ENCODE results near the gene MRPL58. TPM values are rescaled to one million over a fixed set of nuclear protein-coding genes. Genes with fewer than 3 reads are reported as not detected.

Gene MRPL58
- total RNA-seq, 2 experiments from 2014 or later, result 5.4 to 7.1 TPM

DNA sequence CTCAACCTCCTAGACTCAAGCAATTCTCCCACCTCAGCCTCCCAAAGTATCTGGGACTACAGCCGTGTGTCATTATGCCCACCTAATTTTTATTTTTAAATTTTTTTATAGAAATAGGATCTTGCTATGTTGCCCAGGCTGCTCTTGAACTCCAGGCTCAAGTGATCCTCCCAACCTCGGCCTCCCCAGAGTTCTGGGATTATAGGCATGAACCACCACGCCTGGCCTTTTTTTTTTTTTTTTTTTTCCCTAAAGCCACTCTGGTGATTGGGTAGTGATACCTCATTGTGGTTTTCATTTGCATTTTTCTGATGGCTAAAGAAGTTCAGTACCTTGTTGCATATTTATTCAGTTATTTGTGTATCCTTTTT lies 26.3 kb upstream of the MRPL58 start:
- ATAC-seq (ENCODE audit: poor library complexity) (no peak), DNase-seq (no peak)
- TF ChIP-seq, protein P1, sequence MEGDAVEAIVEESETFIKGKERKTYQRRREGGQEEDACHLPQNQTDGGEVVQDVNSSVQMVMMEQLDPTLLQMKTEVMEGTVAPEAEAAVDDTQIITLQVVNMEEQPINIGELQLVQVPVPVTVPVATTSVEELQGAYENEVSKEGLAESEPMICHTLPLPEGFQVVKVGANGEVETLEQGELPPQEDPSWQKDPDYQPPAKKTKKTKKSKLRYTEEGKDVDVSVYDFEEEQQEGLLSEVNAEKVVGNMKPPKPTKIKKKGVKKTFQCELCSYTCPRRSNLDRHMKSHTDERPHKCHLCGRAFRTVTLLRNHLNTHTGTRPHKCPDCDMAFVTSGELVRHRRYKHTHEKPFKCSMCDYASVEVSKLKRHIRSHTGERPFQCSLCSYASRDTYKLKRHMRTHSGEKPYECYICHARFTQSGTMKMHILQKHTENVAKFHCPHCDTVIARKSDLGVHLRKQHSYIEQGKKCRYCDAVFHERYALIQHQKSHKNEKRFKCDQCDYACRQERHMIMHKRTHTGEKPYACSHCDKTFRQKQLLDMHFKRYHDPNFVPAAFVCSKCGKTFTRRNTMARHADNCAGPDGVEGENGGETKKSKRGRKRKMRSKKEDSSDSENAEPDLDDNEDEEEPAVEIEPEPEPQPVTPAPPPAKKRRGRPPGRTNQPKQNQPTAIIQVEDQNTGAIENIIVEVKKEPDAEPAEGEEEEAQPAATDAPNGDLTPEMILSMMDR (IDR thresholded peaks at IDR 0.05), result no peak
- peaks cover 32% of the 10 kb centered on the region for H3K4me1 ChIP-seq (ENCODE audit: insufficient read depth, low read length)
- H3K4me1 Mint-ChIP-seq (ENCODE audit: low read depth), result peaks cover 25% of the 10 kb centered on the region
- H3K9me3 Mint-ChIP-seq, result no peaks in the 10 kb centered on the region
- POLR2A ChIA-PET, result interaction anchor here (1.3 kb wide), 1 partner anchor 26 kb away, joined by 7 read pairs; the partner anchor contains the start of gene MRPL58
- no peaks in the 10 kb centered on the region for H3K36me3 ChIP-seq (ENCODE audit: insufficient read depth, low read length)
- H3K27ac ChIP-seq (ENCODE audit: low read depth in 1 of 2, low read length in 2 of 2), result no peak overlapping the region
- peak overlapping the region; percentile 85 for H3K4me3 Mint-ChIP-seq
- intact Hi-C loops (cut with DNase I, micrococcal nuclease), result loop anchor here in 1 of 2 experiments (10.0 kb wide), 1 partner anchor 419 kb away; the partner anchor contains the start of gene GRB2
- peaks cover 7 to 9% of the 10 kb centered on the region in 2 experiments for H3K27me3 ChIP-seq (ENCODE audit: control insufficient read depth in 1 of 2, insufficient read depth in 2 of 2, low read length in 2 of 2)
- H3K4me3 ChIP-seq (ENCODE audit: low read length), result no peak overlapping the region
- no peak overlapping the region for H3K27ac Mint-ChIP-seq
- H3K27me3 Mint-ChIP-seq, result peaks cover 4% of the 10 kb centered on the region
- CTCF ChIA-PET, result interaction anchor here (0.7 kb wide), 1 partner anchor 1108 kb away, joined by 3 read pairs; no protein-coding TSS in a partner anchor
- no peaks in the 10 kb centered on the region for H3K36me3 Mint-ChIP-seq (ENCODE audit: low read depth)
- H3K9me3 ChIP-seq (ENCODE audit: control insufficient read depth in 1 of 2, insufficient read depth in 1 of 2, low read length in 2 of 2), result no peaks in the 10 kb centered on the region

DNA sequence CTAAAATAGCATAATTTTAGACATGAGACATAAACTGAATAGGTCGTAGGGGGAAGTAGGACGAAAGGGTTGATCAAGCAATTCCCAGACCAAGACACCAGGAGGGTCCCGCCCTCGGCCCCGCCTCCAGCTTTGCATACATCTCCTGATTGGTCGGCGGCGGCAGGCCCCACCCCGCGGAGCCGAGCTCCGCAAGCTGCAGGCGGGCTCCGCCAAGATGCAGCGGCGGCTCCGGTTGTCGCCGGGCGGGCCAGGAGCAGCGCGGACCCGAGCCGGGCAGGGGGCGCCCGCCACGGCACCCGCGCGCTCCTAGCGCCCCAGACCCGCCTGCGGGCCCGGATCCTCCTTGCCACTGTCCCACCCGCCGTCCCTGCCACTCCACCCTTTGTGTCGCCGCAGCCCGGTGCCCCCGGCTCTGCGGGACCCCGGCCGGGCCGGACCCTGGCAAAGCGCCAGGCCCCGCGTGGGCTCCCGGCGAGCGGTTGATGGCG lies 25.0 kb upstream of the MRPL58 start, which contains the start of gene CDR2L:
CDR2L (plus strand) TSS at position 215 of the 491 bp plus-strand sequence. CDS start 412 bp downstream, outside the sequence.
- Histone ChIP-seq H3K27ac (ENCODE audit: low read depth in 1 of 2, low read length in 2 of 2) (no peak within 1 kb of the TSS), H3K27me3 (ENCODE audit: control insufficient read depth in 1 of 2, insufficient read depth in 2 of 2, low read length in 2 of 2) (peaks cover 7 to 9% of the 10 kb centered on the region in 2 experiments), H3K9me3 (ENCODE audit: control insufficient read depth in 1 of 2, insufficient read depth in 1 of 2, low read length in 2 of 2) (no peaks in the 10 kb centered on the region), H3K36me3 (ENCODE audit: insufficient read depth, low read length) (no peaks in the 10 kb centered on the region), H3K4me1 (ENCODE audit: insufficient read depth, low read length) (peaks cover 21% of the 10 kb centered on the region), H3K4me3 (ENCODE audit: low read length) (peak within 1 kb of the TSS; percentile 55)
- peak within 1 kb of the TSS; percentile 85 for H3K4me3 Mint-ChIP-seq
- intact Hi-C loops (cut with DNase I, micrococcal nuclease), result loop anchor here in 1 of 2 experiments (1.0 to 10.0 kb wide), 2 partner anchors 15 to 417 kb away; partner anchors contain the start of genes GRB2 and HID1
- ATAC-seq (ENCODE audit: poor library complexity) (peak; percentile 97), DNase-seq (peak; percentile 80 to 97 (median 90))
- CTCF ChIA-PET, result interaction anchor here (1.4 to 2.3 kb wide), 4 partner anchors 15 to 30 kb away, joined by 4 to 15 read pairs (median 12); partner anchors contain the start of genes HID1 and MRPL58
- peaks cover 15% of the 10 kb centered on the region for H3K4me1 Mint-ChIP-seq (ENCODE audit: low read depth)
- peaks cover 4% of the 10 kb centered on the region for H3K27me3 Mint-ChIP-seq
- H3K9me3 Mint-ChIP-seq, result no peaks in the 10 kb centered on the region
- TF ChIP-seq, protein P1 (IDR thresholded peaks at IDR 0.05), result no peak
- no peaks in the 10 kb centered on the region for H3K36me3 Mint-ChIP-seq (ENCODE audit: low read depth)
- H3K27ac Mint-ChIP-seq, result peak within 1 kb of the TSS; percentile 19
- POLR2A ChIA-PET, result interaction anchor here (0.7 to 3.7 kb wide), 15 partner anchors 15 to 302 kb away, joined by 3 to 26 read pairs (median 4); partner anchors contain the start of genes ARMC7, ATP5PD, HID1 and KCTD2

DNA sequence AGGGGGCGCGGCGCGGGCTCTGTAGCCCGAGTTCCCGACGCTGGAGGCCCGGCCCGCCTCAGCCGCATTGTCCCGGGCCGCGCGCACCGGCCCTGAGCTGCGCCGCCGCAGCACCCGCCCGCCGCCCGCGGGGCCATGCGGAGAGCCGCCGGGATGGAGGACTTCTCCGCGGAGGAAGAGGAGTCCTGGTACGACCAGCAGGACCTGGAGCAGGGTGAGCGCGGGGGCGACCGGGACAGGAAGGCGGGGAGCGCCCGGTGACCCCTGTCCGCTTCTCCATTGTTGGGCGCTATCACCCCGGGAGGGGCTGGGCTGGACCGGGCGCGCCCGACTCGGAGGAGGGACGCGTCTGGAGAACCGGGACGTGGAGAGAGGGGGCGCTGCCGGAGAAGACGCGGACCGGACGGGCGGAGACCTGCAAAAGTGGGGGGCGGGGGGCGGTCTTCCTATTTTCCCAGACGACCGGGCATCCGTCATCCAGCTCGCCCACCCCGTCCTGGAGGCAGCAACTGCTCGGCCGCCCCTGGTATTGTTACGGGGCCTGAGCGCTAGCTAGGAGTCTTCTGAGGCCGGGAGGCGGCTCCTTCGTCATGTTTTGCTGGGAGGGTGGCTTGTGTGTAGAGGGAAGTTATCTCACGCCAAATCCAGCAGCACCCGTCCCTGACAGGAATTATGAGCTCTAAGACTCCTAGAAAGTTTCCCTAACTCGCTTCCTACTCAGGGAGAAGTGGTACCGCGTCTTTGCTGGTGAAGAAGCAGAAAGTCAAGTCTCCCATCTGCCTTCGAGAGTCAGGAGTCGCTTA lies 24.4 kb upstream of the MRPL58 start:
- no peak overlapping the region for H3K27ac Mint-ChIP-seq
- ATAC-seq (ENCODE audit: poor library complexity) (peak; percentile 43), DNase-seq (peak in 3 of 14 experiments; percentile 13 to 56 (median 31))
- intact Hi-C loops (cut with DNase I, micrococcal nuclease), result loop anchor here in 1 of 2 experiments (1.0 to 10.0 kb wide), 2 partner anchors 16 to 417 kb away; partner anchors contain the start of genes GRB2 and HID1
- peaks cover 4% of the 10 kb centered on the region for H3K27me3 Mint-ChIP-seq
- Histone ChIP-seq H3K27me3 (ENCODE audit: control insufficient read depth in 1 of 2, insufficient read depth in 2 of 2, low read length in 2 of 2) (peaks cover 7 to 9% of the 10 kb centered on the region in 2 experiments), H3K9me3 (ENCODE audit: control insufficient read depth in 1 of 2, insufficient read depth in 1 of 2, low read length in 2 of 2) (no peaks in the 10 kb centered on the region), H3K4me3 (ENCODE audit: low read length) (peak overlapping the region; percentile 55), H3K36me3 (ENCODE audit: insufficient read depth, low read length) (no peaks in the 10 kb centered on the region), H3K27ac (ENCODE audit: low read depth in 1 of 2, low read length in 2 of 2) (no peak overlapping the region), H3K4me1 (ENCODE audit: insufficient read depth, low read length) (peaks cover 18% of the 10 kb centered on the region)
- ChIA-PET CTCF (interaction anchor here (1.4 to 2.3 kb wide), 4 partner anchors 16 to 30 kb away, joined by 4 to 15 read pairs (median 12); partner anchors contain the start of genes HID1 and MRPL58), POLR2A (interaction anchor here (0.9 to 3.7 kb wide), 11 partner anchors 15 to 143 kb away, joined by 3 to 26 read pairs (median 5); partner anchors contain the start of genes ARMC7, ATP5PD, HID1 and KCTD2)
- TF ChIP-seq, protein P1 (IDR thresholded peaks at IDR 0.05), result no peak
- H3K4me3 Mint-ChIP-seq, result peak overlapping the region; percentile 83
- H3K36me3 Mint-ChIP-seq (ENCODE audit: low read depth), result no peaks in the 10 kb centered on the region
- H3K9me3 Mint-ChIP-seq, result no peaks in the 10 kb centered on the region
- H3K4me1 Mint-ChIP-seq (ENCODE audit: low read depth), result peaks cover 10% of the 10 kb centered on the region
